Gastroesophageal sphincter (tissue), 4 donors: ENCODE measurements around the gene LOXHD1. TPM values are rescaled to one million over a fixed set of nuclear protein-coding genes. Genes with fewer than 3 reads are reported as not detected.

Source experiments
- ATAC-seq: fragments of 150-250 bp; one replicate; pipeline ENCODE4 v1.9.1; 2016; ENCODE audit warnings: mild to moderate bottlenecking, moderate library complexity
- H3K27ac ChIP-seq, 4 donors: fragments of 200-600 bp; sonication (generic) in 3 of 4; 1 replicate in 3 of 4; 2 replicates in 1 of 4; pipeline ENCODE4 v1.5.1; 2016 to 2019
- H3K27me3 ChIP-seq: fragments of 200-600 bp; sonication (generic); one replicate; pipeline ENCODE4 v1.5.1; 2019
- H3K36me3 ChIP-seq, 2 donors: fragments of 200-600 bp; sonication (generic); one replicate each; pipeline ENCODE4 v1.5.1; 2019; ENCODE audit warnings: control low read depth in 1 of 2
- H3K4me1 ChIP-seq, 3 donors: fragments of 200-600 bp; sonication (generic); 1 replicate in 2 of 3; 2 replicates in 1 of 3; pipeline ENCODE4 v1.5.1; 2016 to 2019; ENCODE audit warnings: control low read depth in 2 of 3
- H3K4me3 ChIP-seq, 2 donors: fragments of 200-600 bp; sonication (generic); one replicate each; pipeline ENCODE4 v1.5.1; 2019; ENCODE audit warnings: mild to moderate bottlenecking in 1 of 2, moderate library complexity in 1 of 2
- H3K9me3 ChIP-seq, 3 donors: fragments of 200-600 bp; sonication (generic); one replicate each; pipeline ENCODE4 v1.5.1; 2017 to 2019; ENCODE audit warnings: control low read depth in 2 of 3
- CTCF ChIP-seq, 4 experiments: fragments of 200-600 bp in 2 of 4; fragments of 450-650 bp in 2 of 4; sonication (generic) in 1 of 4; IDR thresholded peaks; one replicate each; pipeline ENCODE4 v1.5.1; 2017 to 2019; ENCODE audit warnings: antibody characterized with exemption in 4 of 4, mild to moderate bottlenecking in 2 of 4, moderate library complexity in 2 of 4
- EP300 ChIP-seq: sonication (generic); formaldehyde crosslinking; IDR thresholded peaks from one replicate; pipeline ENCODE4 v1.6.1; 2017; ENCODE audit warnings: antibody characterized with exemption, mild to moderate bottlenecking
- POLR2A ChIP-seq, 2 donors: fragments of 450-650 bp; IDR thresholded peaks; one replicate each; pipeline ENCODE4 v1.6.1; 2017; ENCODE audit warnings: antibody characterized with exemption in 2 of 2, mild to moderate bottlenecking in 2 of 2, moderate library complexity in 1 of 2
- POLR2AphosphoS5 ChIP-seq: sonication (generic); formaldehyde crosslinking; IDR thresholded peaks from one replicate; pipeline ENCODE4 v1.6.1; 2017; ENCODE audit warnings: antibody characterized with exemption
- WGBS, 2 donors: methylation state at CpG; one replicate each; pipeline ENCODE4 v1.1.5; 2018; ENCODE audit warnings: low coverage in 1 of 2; 5-methylcytosine and 5-hydroxymethylcytosine counted together
- total RNA-seq, 4 donors: library from RNA; depleted of rRNA; stranded (reverse); fragments of >200 nt; gene quantifications; one replicate each; pipeline ENCODE4 v1.1.0, GENCODE V29; 2016

Gene LOXHD1
- total RNA-seq, 4 donors from 2014 or later: 0.15 to 0.27 TPM; not detected in 2

GRCh38 chr18:46469186-46469915, 187.7 kb downstream of the LOXHD1 start:
- no peak for TF ChIP-seq CTCF (IDR thresholded peaks at IDR 0.05)
- TF ChIP-seq POLR2AphosphoS5: no peak
- TF ChIP-seq POLR2A (IDR thresholded peaks at IDR 0.05): no peak
- no peak for TF ChIP-seq EP300
- H3K27ac ChIP-seq: no peak overlapping the region
- WGBS, 2 donors: 20 to 59% methylated on average over 1 to 2 of the region's 3 CpGs
- no peak overlapping the region for H3K4me3 ChIP-seq
- no peaks in the 10 kb centered on the region for H3K9me3 ChIP-seq
- H3K4me1 ChIP-seq: peaks cover 0 to 19% (median 0%) of the 10 kb centered on the region in 3 donors
- H3K27me3 ChIP-seq: no peaks in the 10 kb centered on the region
- no peak for ATAC-seq
- no peaks in the 10 kb centered on the region for H3K36me3 ChIP-seq

GRCh38 chr18:46468426-46469180, 188.4 kb downstream of the LOXHD1 start:
- H3K9me3 ChIP-seq: no peaks in the 10 kb centered on the region
- no peak for ATAC-seq
- no peak overlapping the region for H3K27ac ChIP-seq
- no peaks in the 10 kb centered on the region for H3K36me3 ChIP-seq
- peaks cover 0 to 19% (median 0%) of the 10 kb centered on the region in 3 donors for H3K4me1 ChIP-seq
- TF ChIP-seq POLR2AphosphoS5: no peak
- no peak for TF ChIP-seq POLR2A (IDR thresholded peaks at IDR 0.05)
- no peak for TF ChIP-seq CTCF (IDR thresholded peaks at IDR 0.05)
- no peak for TF ChIP-seq EP300
- H3K4me3 ChIP-seq: no peak overlapping the region
- H3K27me3 ChIP-seq: no peaks in the 10 kb centered on the region
- 56 to 71% methylated on average over 5 of the region's 11 CpGs for WGBS, 2 donors

- peaks cover 0 to 19% (median 0%) of the 10 kb centered on the region in 3 donors for H3K4me1 ChIP-seq
- no peak for ATAC-seq
- no peaks in the 10 kb centered on the region for H3K9me3 ChIP-seq
- 59 to 61% methylated on average over 3 to 6 of the region's 9 CpGs for WGBS, 2 donors
- no peak overlapping the region for H3K27ac ChIP-seq
- H3K36me3 ChIP-seq: no peaks in the 10 kb centered on the region
- no peaks in the 10 kb centered on the region for H3K27me3 ChIP-seq
- TF ChIP-seq POLR2A (IDR thresholded peaks at IDR 0.05) (no peak), POLR2AphosphoS5 (no peak), EP300 (no peak)
- no peak overlapping the region for H3K4me3 ChIP-seq
These were observed 190.5 kb downstream of the LOXHD1 start for GRCh38 chr18:46466234-46467160.

GRCh38 chr18:46464926-46465655, 191.9 kb downstream of the LOXHD1 start:
- 69 to 78% methylated on average over 8 of the region's 8 CpGs for WGBS, 2 donors
- H3K27ac ChIP-seq: no peak overlapping the region
- no peaks in the 10 kb centered on the region for H3K36me3 ChIP-seq
- H3K27me3 ChIP-seq: no peaks in the 10 kb centered on the region
- TF ChIP-seq POLR2A (IDR thresholded peaks at IDR 0.05) (no peak), EP300 (no peak), CTCF (IDR thresholded peaks at IDR 0.05) (no peak), POLR2AphosphoS5 (no peak)
- H3K4me3 ChIP-seq: no peak overlapping the region
- peaks cover 0 to 19% (median 0%) of the 10 kb centered on the region in 3 donors for H3K4me1 ChIP-seq
- no peak for ATAC-seq
- no peaks in the 10 kb centered on the region for H3K9me3 ChIP-seq
